ENCODE results near the gene UBE2U.

Gene UBE2U

GRCh38 chr1:64203420-64203819, at the start of gene UBE2U:
Gene UBE2U (plus strand): TSS chr1:64203623. CDS start chr1:64204051, 428 bp downstream.
- no peaks in the 10 kb centered on the region for H3K27me3 ChIP-seq (ENCODE audit: control insufficient read depth, insufficient read depth, low read length)
- H3K9ac ChIP-seq (ENCODE audit: low read depth, low read length): no peak within 1 kb of the TSS
- H3K9me3 ChIP-seq (ENCODE audit: control insufficient read depth, insufficient read depth, low read length): no peaks in the 10 kb centered on the region
- no peak within 1 kb of the TSS for H3K4me3 ChIP-seq (ENCODE audit: low read depth, low read length)
- H3K4me1 ChIP-seq (ENCODE audit: control insufficient read depth, insufficient read depth, low read length): no peaks in the 10 kb centered on the region
- H3K36me3 ChIP-seq (ENCODE audit: control insufficient read depth, insufficient read depth, low read length): no peaks in the 10 kb centered on the region

- peaks cover 5% of the 10 kb centered on the region for H3K4me1 ChIP-seq (ENCODE audit: control insufficient read depth, insufficient read depth, low read length)
- no peaks in the 10 kb centered on the region for H3K9me3 ChIP-seq (ENCODE audit: control insufficient read depth, insufficient read depth, low read length)
- H3K9ac ChIP-seq (ENCODE audit: low read depth, low read length): no peak overlapping the region
- H3K27me3 ChIP-seq (ENCODE audit: control insufficient read depth, insufficient read depth, low read length): no peaks in the 10 kb centered on the region
- no peak overlapping the region for H3K4me3 ChIP-seq (ENCODE audit: low read depth, low read length)
- peaks cover 3% of the 10 kb centered on the region for H3K36me3 ChIP-seq (ENCODE audit: control insufficient read depth, insufficient read depth, low read length)
These were observed 48.1 kb upstream of the UBE2U start for GRCh38 chr1:64155278-64155677.

GRCh38 chr1:64161357-64161941, 42.0 kb upstream of the UBE2U start:
- Histone ChIP-seq H3K9me3 (ENCODE audit: control insufficient read depth, insufficient read depth, low read length) (no peaks in the 10 kb centered on the region), H3K4me3 (ENCODE audit: low read depth, low read length) (no peak overlapping the region), H3K36me3 (ENCODE audit: control insufficient read depth, insufficient read depth, low read length) (peaks cover 5% of the 10 kb centered on the region), H3K4me1 (ENCODE audit: control insufficient read depth, insufficient read depth, low read length) (no peaks in the 10 kb centered on the region), H3K9ac (ENCODE audit: low read depth, low read length) (no peak overlapping the region), H3K27me3 (ENCODE audit: control insufficient read depth, insufficient read depth, low read length) (no peaks in the 10 kb centered on the region)

GRCh38 chr1:64162151-64162550, 41.3 kb upstream of the UBE2U start:
- Histone ChIP-seq H3K27me3 (ENCODE audit: control insufficient read depth, insufficient read depth, low read length) (no peaks in the 10 kb centered on the region), H3K36me3 (ENCODE audit: control insufficient read depth, insufficient read depth, low read length) (peaks cover 5% of the 10 kb centered on the region), H3K9ac (ENCODE audit: low read depth, low read length) (no peak overlapping the region), H3K4me1 (ENCODE audit: control insufficient read depth, insufficient read depth, low read length) (no peaks in the 10 kb centered on the region), H3K9me3 (ENCODE audit: control insufficient read depth, insufficient read depth, low read length) (no peaks in the 10 kb centered on the region), H3K4me3 (ENCODE audit: low read depth, low read length) (no peak overlapping the region)

GRCh38 chr1:64162804-64163203, 40.6 kb upstream of the UBE2U start:
- H3K4me3 ChIP-seq (ENCODE audit: low read depth, low read length): no peak overlapping the region

GRCh38 chr1:64163431-64163830, 40.0 kb upstream of the UBE2U start:
- Histone ChIP-seq H3K27me3 (ENCODE audit: control insufficient read depth, insufficient read depth, low read length) (no peaks in the 10 kb centered on the region), H3K9ac (ENCODE audit: low read depth, low read length) (no peak overlapping the region), H3K9me3 (ENCODE audit: control insufficient read depth, insufficient read depth, low read length) (no peaks in the 10 kb centered on the region), H3K4me1 (ENCODE audit: control insufficient read depth, insufficient read depth, low read length) (no peaks in the 10 kb centered on the region), H3K36me3 (ENCODE audit: control insufficient read depth, insufficient read depth, low read length) (peaks cover 5% of the 10 kb centered on the region), H3K4me3 (ENCODE audit: low read depth, low read length) (no peak overlapping the region)

More at GRCh38 chr1:64162804-64163203, 40.6 kb upstream of the UBE2U start:
- Histone ChIP-seq H3K36me3 (ENCODE audit: control insufficient read depth, insufficient read depth, low read length) (peaks cover 5% of the 10 kb centered on the region), H3K27me3 (ENCODE audit: control insufficient read depth, insufficient read depth, low read length) (no peaks in the 10 kb centered on the region), H3K4me1 (ENCODE audit: control insufficient read depth, insufficient read depth, low read length) (no peaks in the 10 kb centered on the region), H3K9ac (ENCODE audit: low read depth, low read length) (no peak overlapping the region), H3K9me3 (ENCODE audit: control insufficient read depth, insufficient read depth, low read length) (no peaks in the 10 kb centered on the region)

- H3K4me1 ChIP-seq (ENCODE audit: control insufficient read depth, insufficient read depth, low read length): no peaks in the 10 kb centered on the region
- no peaks in the 10 kb centered on the region for H3K27me3 ChIP-seq (ENCODE audit: control insufficient read depth, insufficient read depth, low read length)
- no peak overlapping the region for H3K4me3 ChIP-seq (ENCODE audit: low read depth, low read length)
- H3K9ac ChIP-seq (ENCODE audit: low read depth, low read length): no peak overlapping the region
- peaks cover 10% of the 10 kb centered on the region for H3K36me3 ChIP-seq (ENCODE audit: control insufficient read depth, insufficient read depth, low read length)
- no peaks in the 10 kb centered on the region for H3K9me3 ChIP-seq (ENCODE audit: control insufficient read depth, insufficient read depth, low read length)
These were observed 39.5 kb upstream of the UBE2U start for GRCh38 chr1:64163970-64164369.

GRCh38 chr1:64166629-64167028, 36.8 kb upstream of the UBE2U start:
- no peaks in the 10 kb centered on the region for H3K27me3 ChIP-seq (ENCODE audit: control insufficient read depth, insufficient read depth, low read length)
- no peaks in the 10 kb centered on the region for H3K4me1 ChIP-seq (ENCODE audit: control insufficient read depth, insufficient read depth, low read length)
- no peak overlapping the region for H3K4me3 ChIP-seq (ENCODE audit: low read depth, low read length)
- H3K9ac ChIP-seq (ENCODE audit: low read depth, low read length): no peak overlapping the region
- H3K9me3 ChIP-seq (ENCODE audit: control insufficient read depth, insufficient read depth, low read length): no peaks in the 10 kb centered on the region
- peaks cover 8% of the 10 kb centered on the region for H3K36me3 ChIP-seq (ENCODE audit: control insufficient read depth, insufficient read depth, low read length)

- no peaks in the 10 kb centered on the region for H3K27me3 ChIP-seq (ENCODE audit: control insufficient read depth, insufficient read depth, low read length)
- peaks cover 7% of the 10 kb centered on the region for H3K36me3 ChIP-seq (ENCODE audit: control insufficient read depth, insufficient read depth, low read length)
- H3K4me3 ChIP-seq (ENCODE audit: low read depth, low read length): no peak overlapping the region
- no peaks in the 10 kb centered on the region for H3K4me1 ChIP-seq (ENCODE audit: control insufficient read depth, insufficient read depth, low read length)
- H3K9me3 ChIP-seq (ENCODE audit: control insufficient read depth, insufficient read depth, low read length): no peaks in the 10 kb centered on the region
- H3K9ac ChIP-seq (ENCODE audit: low read depth, low read length): no peak overlapping the region
These were observed 36.2 kb upstream of the UBE2U start for GRCh38 chr1:64167176-64167575.

- Histone ChIP-seq H3K27me3 (ENCODE audit: control insufficient read depth, insufficient read depth, low read length) (no peaks in the 10 kb centered on the region), H3K36me3 (ENCODE audit: control insufficient read depth, insufficient read depth, low read length) (peaks cover 7% of the 10 kb centered on the region), H3K9ac (ENCODE audit: low read depth, low read length) (no peak overlapping the region), H3K4me1 (ENCODE audit: control insufficient read depth, insufficient read depth, low read length) (no peaks in the 10 kb centered on the region), H3K9me3 (ENCODE audit: control insufficient read depth, insufficient read depth, low read length) (no peaks in the 10 kb centered on the region), H3K4me3 (ENCODE audit: low read depth, low read length) (no peak overlapping the region)
These were observed 32.2 kb upstream of the UBE2U start for GRCh38 chr1:64171246-64171645.

- Histone ChIP-seq H3K9me3 (ENCODE audit: control insufficient read depth, insufficient read depth, low read length) (no peaks in the 10 kb centered on the region), H3K27me3 (ENCODE audit: control insufficient read depth, insufficient read depth, low read length) (no peaks in the 10 kb centered on the region), H3K4me3 (ENCODE audit: low read depth, low read length) (no peak overlapping the region), H3K9ac (ENCODE audit: low read depth, low read length) (no peak overlapping the region), H3K4me1 (ENCODE audit: control insufficient read depth, insufficient read depth, low read length) (no peaks in the 10 kb centered on the region), H3K36me3 (ENCODE audit: control insufficient read depth, insufficient read depth, low read length) (peaks cover 7% of the 10 kb centered on the region)
These were observed 31.6 kb upstream of the UBE2U start for GRCh38 chr1:64171797-64172281.

- H3K9ac ChIP-seq (ENCODE audit: low read depth, low read length): no peak overlapping the region
- no peaks in the 10 kb centered on the region for H3K27me3 ChIP-seq (ENCODE audit: control insufficient read depth, insufficient read depth, low read length)
- no peaks in the 10 kb centered on the region for H3K4me1 ChIP-seq (ENCODE audit: control insufficient read depth, insufficient read depth, low read length)
- H3K9me3 ChIP-seq (ENCODE audit: control insufficient read depth, insufficient read depth, low read length): no peaks in the 10 kb centered on the region
- no peak overlapping the region for H3K4me3 ChIP-seq (ENCODE audit: low read depth, low read length)
- H3K36me3 ChIP-seq (ENCODE audit: control insufficient read depth, insufficient read depth, low read length): peaks cover 7% of the 10 kb centered on the region
These were observed 30.9 kb upstream of the UBE2U start for GRCh38 chr1:64172458-64172983.
